Effector CD8-positive, alpha-beta T cell (primary cell): ENCODE measurements around the gene KCNQ2.

Source experiments
- DNase-seq: peaks from one replicate; lab custom pipeline; 2025; lab: John Stamatoyannopoulos, UW

The KCNQ2 gene

DNA sequence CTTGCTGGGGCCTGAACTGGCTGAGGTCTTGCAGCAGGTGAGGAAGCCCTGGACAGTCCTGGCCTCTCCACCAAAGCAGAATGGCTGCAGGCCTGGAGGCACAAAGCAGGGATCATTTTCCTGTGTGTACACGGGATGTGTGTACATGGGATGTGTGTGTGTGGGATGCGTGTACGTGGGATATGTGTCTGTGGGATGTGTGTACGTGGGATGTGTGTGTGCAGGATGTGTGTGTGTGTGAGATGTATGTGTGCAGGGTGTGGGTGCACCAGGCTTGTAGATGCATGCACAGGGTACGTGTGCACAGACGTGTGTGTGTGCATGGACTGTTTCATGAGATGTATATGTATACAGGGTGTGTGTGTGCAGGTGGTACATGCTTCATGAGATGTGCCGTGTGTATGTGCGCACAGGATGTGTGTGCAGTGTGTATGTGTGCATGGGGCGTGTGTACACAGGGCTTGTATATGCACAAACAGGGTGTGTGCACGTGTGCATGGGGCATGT lies 103.4 kb downstream of the KCNQ2 start:
- no peak for DNase-seq

DNA sequence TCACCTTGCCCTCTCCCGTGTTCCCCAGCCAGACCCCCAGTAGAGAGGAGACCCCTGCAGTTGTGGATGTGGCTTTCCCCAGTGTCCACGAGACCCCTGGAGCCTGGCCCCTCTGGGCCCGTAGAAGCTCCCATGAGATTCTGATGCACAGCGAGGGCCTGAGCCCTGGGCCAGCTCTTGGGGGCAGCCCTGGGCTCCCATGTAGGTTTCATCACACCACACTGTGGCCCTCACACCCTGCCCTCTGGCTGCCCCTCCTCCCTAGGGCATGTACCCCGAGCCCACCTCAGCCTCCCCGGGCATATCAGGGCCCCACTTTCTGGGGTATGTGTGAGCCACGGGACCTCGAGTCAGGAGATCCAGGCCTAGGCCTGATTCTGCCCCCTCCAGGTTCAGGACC lies 104.3 kb downstream of the KCNQ2 start:
- DNase-seq = no peak

DNA sequence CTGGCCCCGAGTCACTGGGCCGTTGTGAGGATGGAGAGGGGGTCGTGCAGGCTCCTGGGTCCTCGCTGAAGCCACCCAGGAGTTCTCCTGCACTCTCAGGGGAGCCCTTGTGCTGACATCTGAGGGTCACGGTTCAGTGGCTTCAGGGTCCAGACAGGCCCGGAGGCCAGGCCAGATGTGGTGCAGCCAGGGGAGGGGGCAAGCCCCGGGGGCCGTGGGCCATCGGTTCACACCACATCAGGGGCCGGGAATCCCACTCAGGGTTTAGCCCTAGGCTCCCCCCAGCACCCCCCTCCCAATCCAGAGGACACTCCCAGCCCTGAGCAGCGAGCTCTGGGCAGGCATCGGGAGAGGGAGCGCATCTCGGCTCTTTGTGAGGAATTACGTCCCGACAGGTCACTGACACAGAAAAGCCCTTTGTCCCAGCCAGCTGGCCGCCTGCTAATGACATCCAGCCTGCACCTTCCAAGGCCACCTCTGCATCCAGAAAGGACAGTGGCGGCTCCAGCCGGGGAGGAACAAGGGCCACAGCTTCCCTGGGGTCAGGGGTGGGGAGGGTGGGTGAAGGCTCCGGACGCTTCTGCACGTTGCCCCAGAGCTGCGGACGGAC lies 104.9 kb downstream of the KCNQ2 start:
- no peak for DNase-seq

DNA sequence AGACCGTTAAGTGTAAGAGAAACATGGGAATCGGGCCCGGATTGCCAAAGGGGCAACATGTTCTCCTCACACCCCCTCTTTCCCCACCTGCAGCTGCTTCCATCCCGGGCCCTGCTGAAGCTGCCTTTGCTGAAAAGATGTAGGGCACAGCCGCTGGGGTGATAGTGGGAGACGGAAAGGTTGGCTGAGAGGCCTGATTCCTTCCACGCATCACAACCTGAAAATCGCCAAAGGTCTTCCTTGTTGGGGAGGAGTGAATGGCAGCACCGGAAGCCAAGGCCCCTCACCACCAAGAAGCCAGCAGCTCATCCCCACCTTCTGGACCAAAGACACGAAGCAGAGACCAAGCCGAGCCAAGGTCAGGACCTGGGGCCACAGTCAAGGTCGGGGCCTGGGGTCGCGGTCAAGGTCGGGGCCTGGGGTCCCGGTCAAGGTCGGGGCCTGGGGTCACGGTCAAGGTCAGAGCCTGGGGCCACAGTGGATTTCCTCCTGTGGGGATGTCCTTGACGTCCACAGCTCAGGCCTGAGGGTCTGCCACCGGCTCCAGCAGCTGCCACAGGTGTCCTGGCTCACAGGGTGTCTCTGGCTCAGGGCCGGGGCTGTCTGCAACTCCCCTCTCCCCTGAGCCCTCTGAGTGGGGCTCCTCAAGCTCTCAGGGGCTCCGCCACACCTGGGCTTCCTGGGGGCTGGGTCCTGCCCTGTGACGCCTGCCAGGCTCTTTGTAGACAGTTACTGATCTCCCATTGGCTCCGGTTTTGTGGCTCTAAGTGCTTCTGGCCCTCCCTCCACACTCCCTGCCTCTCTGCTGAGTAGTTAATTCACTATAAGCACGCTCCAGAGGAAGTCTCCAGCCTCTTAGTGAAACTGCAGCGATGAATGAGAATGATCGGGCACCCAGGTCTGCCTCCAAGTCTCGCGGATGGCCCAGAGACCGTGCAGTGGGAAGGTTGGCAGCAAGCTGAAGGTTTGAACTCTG lies 105.8 kb downstream of the KCNQ2 start:
- DNase-seq = no peak

GRCh38 chr20:63365601-63366389 lies 106.7 kb downstream of the KCNQ2 start:
- DNase-seq = no peak

DNA sequence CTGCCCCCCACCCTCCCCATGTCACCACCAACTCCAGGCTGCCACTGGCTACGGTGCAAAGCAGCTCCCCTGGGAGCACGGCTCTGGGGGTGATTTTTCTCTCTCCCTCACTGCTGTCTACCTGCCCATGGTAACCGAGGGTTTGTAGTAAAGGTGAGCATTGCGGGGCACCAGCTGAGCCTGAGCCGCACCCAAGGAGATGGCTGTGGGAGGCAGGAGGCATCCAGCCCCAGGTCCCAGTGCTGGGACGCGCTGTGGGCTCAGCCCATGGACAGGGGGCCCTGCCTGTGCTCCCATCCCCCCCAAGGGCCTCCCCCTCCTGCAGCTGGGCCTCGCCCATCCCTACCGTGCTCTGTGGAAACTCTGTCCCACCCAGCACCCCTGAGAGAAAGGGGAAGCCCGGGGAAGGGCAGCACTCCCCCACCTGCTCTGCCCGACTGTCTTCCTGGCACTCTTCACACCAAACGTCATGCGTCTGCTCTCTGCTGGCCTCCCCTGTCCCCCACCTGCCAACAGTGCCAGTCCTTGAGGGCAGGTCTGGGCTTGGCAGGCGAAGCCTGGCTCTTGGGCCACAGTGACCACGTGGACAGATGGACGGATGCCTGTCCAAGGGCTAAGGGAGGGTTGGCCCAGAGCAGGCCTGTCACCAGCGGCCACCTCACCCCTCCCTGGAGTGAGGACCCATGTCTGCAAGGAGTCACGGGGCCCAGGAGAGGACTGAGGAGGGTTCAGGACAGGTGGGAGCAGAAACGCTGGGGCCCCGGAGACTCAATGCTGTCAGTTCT lies 107.5 kb downstream of the KCNQ2 start:
- no peak for DNase-seq

DNA sequence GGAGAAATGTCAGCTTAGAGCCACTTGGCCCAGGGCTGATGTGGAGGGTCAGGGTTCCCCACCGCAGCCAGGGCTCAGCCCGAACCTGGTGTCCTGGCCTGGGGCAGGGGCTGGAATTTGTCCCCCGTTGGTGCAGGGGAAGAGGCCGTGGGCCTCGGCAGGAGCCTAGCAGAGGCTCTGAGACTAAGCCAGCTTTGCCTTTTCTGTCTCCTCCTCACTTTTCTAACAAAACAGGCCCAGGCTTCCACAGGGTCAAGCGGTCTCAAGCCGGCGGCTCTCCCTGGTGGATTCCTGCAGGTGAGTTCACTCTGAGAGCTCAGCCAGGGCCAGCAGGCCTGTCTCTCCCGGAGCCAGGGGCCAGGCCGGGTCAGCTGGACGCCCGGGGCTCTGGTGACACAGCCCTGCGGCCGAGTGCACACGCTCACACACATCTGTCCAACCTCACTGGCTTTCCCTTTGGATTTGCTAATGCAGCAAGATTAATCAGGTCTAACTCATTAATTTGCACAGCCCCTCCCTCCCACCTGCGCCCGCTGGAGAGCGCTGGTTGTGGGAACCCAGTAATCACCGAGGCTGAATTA lies 108.4 kb downstream of the KCNQ2 start:
- no peak for DNase-seq

GRCh38 chr20:63363013-63363957 lies 109.2 kb downstream of the KCNQ2 start:
- no peak for DNase-seq

- DNase-seq = no peak
Observed at GRCh38 chr20:63362436-63363009, 109.9 kb downstream of the KCNQ2 start.

- DNase-seq = no peak
Observed at GRCh38 chr20:63361519-63362435, 110.7 kb downstream of the KCNQ2 start.

- no peak for DNase-seq
Observed at GRCh38 chr20:63360850-63361518, 111.5 kb downstream of the KCNQ2 start, which contains the start of gene CHRNA4. CHRNA4 (minus strand) TSS chr20:63361349; CDS start chr20:63361165, 184 bp downstream.

GRCh38 chr20:63359937-63360849 lies 112.3 kb downstream of the KCNQ2 start:
- DNase-seq = no peak

- DNase-seq = no peak
Observed at GRCh38 chr20:63359164-63359934, 113.1 kb downstream of the KCNQ2 start.

- no peak for DNase-seq
Observed at GRCh38 chr20:63357921-63358905, 114.2 kb downstream of the KCNQ2 start.
